Measurements from ENCODE around the gene SLC27A5. TPM values are rescaled to one million over a fixed set of nuclear protein-coding genes. Genes with fewer than 3 reads are reported as not detected.

Gene SLC27A5
- total RNA-seq, 2 donors from 2014 or later = 6.6 to 20.7 TPM

DNA sequence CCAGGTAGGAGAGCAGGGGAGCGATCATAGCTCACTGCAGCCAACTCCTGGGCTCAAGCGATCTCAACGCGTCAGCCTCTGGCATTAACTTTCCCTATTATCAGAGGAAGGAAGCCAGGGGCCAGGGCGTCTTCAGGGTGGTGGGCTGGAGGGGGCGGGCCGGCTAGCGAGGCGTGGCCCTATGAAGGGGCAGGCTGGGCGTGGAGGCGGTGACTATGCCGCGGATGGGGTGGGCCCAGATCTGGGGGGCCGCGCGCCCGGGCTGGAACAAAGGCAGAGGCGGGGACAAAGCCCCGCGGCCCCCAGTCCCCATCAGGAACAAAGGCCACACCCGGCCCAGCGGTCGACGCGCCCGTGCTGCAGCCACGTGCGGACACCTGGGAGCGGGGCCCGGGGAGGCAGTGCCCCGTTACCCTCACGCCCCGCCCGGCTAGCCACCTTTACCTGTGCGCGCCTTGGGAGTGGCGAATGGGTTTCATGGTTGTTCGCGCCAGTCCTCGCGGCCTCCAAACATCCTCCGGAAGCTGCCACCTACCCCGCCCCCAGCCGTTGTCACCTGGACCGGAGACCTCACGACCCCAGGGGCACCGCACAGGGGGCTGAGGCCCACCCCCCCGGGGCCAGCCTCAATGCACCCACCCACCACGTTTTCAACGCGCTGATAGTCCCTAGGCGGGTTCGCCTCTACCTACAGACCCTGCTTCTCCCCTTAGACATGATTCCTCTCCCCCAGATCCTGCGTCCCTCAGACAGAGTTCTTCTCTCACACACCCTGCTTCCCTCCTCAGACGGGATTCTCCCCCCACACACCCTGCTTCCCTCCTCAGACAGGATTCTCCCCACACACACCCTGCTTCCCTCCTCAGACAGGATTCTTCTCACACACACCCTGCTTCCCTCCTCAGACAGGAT is 26.7 kb upstream of the SLC27A5 start:
- Histone ChIP-seq H3K36me3 (no peaks in the 10 kb centered on the region), H3K9me3 (no peaks in the 10 kb centered on the region), H3K27me3 (replicated peaks; ENCODE audit: insufficient read depth) (no peaks in the 10 kb centered on the region), H3K4me3 (peak overlapping the region; percentile 7 to 25), H3K27ac (peak overlapping the region in 1 of 2 donors; percentile 27), H3K4me1 (replicated peaks) (peaks cover 3% of the 10 kb centered on the region)
- no peak for DNase-seq (ENCODE audit: low spot score)
- 2% methylated on average over 34 of the region's 55 CpGs for WGBS
- TF ChIP-seq, protein P1, sequence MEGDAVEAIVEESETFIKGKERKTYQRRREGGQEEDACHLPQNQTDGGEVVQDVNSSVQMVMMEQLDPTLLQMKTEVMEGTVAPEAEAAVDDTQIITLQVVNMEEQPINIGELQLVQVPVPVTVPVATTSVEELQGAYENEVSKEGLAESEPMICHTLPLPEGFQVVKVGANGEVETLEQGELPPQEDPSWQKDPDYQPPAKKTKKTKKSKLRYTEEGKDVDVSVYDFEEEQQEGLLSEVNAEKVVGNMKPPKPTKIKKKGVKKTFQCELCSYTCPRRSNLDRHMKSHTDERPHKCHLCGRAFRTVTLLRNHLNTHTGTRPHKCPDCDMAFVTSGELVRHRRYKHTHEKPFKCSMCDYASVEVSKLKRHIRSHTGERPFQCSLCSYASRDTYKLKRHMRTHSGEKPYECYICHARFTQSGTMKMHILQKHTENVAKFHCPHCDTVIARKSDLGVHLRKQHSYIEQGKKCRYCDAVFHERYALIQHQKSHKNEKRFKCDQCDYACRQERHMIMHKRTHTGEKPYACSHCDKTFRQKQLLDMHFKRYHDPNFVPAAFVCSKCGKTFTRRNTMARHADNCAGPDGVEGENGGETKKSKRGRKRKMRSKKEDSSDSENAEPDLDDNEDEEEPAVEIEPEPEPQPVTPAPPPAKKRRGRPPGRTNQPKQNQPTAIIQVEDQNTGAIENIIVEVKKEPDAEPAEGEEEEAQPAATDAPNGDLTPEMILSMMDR (IDR thresholded peaks at IDR 0.05) = no peak
- no peak for TF ChIP-seq POLR2AphosphoS5 (IDR thresholded peaks at IDR 0.05)
- TF ChIP-seq POLR2A (IDR thresholded peaks at IDR 0.05) = peak; percentile 19
- intact Hi-C loops (cut with DNase I) = no loop called here

DNA sequence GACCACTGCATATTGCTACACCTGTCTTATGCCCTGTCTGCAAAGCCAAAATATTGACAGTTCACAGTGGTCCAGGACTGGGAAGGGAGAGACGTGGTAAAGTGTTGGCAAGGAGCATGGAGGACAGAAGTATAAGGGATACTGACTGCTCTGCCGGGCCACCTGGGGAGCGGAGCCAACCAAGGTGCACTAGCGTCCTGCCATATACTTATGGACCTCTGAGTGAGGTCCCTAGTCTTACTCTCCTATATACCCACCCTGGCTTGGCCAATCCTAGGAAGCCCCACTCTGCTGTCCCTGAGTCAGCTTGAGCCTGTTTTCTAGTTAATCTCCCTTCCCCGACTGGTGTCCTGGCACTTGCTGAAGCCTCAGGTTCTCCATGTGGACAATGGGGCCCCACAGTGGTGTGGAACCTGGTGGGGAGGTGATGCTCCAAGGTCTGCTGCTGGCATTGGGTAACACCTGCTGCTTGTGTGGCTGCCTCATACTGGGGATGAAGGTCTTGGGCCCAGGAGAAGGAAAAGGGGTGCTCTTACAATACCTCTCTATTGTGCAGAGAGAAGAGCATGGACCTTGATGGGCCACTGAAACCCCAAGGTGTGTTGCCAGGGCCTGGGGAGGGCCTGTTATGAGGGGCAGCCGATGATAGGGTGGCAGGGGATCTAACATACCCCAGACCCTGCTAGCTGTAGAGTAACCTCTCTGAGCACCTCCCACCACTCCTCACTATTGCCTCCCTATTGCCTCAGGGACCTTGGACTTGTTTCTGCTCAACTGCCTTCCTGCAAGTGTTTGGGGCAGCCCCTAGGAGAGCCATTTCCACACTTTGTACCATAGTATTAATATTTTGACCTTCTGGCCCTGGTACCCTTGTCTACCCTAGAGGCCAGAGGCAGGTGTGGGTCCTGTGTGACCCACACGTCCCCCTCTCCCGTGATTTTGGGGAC is 25.3 kb upstream of the SLC27A5 start:
- DNase-seq (ENCODE audit: low spot score) = no peak
- Histone ChIP-seq H3K4me1 (replicated peaks) (peaks cover 3% of the 10 kb centered on the region), H3K27me3 (replicated peaks; ENCODE audit: insufficient read depth) (no peaks in the 10 kb centered on the region), H3K36me3 (no peaks in the 10 kb centered on the region), H3K27ac (no peak overlapping the region), H3K4me3 (no peak overlapping the region), H3K9me3 (no peaks in the 10 kb centered on the region)
- TF ChIP-seq POLR2A (IDR thresholded peaks at IDR 0.05) (no peak), POLR2AphosphoS5 (IDR thresholded peaks at IDR 0.05) (no peak)
- TF ChIP-seq, protein P1 (IDR thresholded peaks at IDR 0.05) = no peak
- intact Hi-C loops (cut with DNase I) = no loop called here
- 83% methylated on average over 8 of the region's 8 CpGs for WGBS

DNA sequence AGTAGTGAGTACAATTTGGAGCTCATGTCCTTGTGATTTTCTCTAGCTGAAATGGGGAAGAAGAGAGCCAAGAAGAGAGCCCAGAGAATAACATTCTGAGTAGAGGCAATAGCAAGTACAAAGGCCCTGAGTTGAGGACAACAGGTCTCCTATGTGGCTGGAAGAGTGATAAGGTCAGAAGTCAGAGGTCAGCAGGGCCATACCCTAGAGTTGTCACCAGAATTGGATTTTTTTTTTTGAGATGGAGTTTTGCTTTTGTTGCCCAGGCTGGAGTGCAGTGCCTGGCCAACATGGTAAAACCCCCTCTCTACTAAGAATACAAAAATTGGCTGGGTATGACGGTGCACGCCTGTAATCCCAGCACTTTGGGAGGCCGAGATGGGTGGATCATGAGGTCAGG is 24.1 kb upstream of the SLC27A5 start:
- no peak for DNase-seq (ENCODE audit: low spot score)
- Histone ChIP-seq H3K4me3 (no peak overlapping the region), H3K4me1 (replicated peaks) (peaks cover 3% of the 10 kb centered on the region), H3K27ac (no peak overlapping the region), H3K9me3 (no peaks in the 10 kb centered on the region), H3K36me3 (no peaks in the 10 kb centered on the region), H3K27me3 (replicated peaks; ENCODE audit: insufficient read depth) (no peaks in the 10 kb centered on the region)
- TF ChIP-seq, protein P1 (IDR thresholded peaks at IDR 0.05) = no peak
- TF ChIP-seq POLR2A (IDR thresholded peaks at IDR 0.05) = no peak
- no peak for TF ChIP-seq POLR2AphosphoS5 (IDR thresholded peaks at IDR 0.05)
- intact Hi-C loops (cut with DNase I) = no loop called here
- 94% methylated on average over 3 of the region's 3 CpGs for WGBS

DNA sequence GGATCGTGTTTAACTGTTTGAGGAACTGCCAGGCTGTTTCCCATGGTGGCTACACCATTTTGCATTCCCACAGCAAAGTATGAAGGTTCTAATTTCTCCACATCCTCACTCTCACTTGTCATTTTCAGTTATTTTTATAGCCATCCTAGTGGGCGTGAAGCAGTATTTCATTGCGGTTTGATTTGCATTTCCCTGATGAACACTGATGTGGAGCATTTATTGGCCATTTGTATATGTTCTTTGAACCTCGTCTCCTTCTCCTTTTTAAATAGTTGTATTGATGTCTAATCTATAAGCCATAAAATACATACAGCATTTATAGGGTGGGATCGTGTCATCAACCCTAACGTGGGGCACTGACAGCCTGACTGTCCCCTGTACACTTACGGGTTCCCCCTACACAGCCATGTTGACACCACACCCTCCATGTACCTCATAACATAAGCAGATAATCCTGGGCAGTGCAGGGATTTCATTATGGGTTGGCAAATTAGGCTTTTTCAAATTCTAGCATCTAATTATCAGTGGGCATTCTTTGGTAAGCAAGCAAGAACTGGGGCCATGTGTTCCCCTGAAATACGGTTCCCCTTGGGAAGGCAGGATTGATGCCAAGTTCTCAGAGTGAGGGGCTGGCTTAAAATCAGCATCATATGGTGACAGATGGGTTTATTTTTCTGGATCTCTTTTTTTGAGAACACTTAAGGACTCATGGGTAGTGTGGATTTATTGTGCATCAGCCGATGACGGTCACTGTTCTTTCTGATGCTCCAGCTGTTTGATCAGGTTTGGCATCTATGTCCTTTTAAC is 19.4 kb upstream of the SLC27A5 start:
- Histone ChIP-seq H3K4me3 (no peak overlapping the region), H3K36me3 (no peaks in the 10 kb centered on the region), H3K4me1 (replicated peaks) (no peaks in the 10 kb centered on the region), H3K9me3 (no peaks in the 10 kb centered on the region), H3K27ac (no peak overlapping the region), H3K27me3 (replicated peaks; ENCODE audit: insufficient read depth) (no peaks in the 10 kb centered on the region)
- intact Hi-C loops (cut with DNase I) = no loop called here
- 54% methylated on average over 10 of the region's 10 CpGs for WGBS
- no peak for DNase-seq (ENCODE audit: low spot score)
- TF ChIP-seq POLR2AphosphoS5 (IDR thresholded peaks at IDR 0.05) (no peak), POLR2A (IDR thresholded peaks at IDR 0.05) (no peak)
- TF ChIP-seq, protein P1 (IDR thresholded peaks at IDR 0.05) = no peak

All from prostate gland (tissue), 2 donors.